BE2C (cell line): ENCODE data around the gene TMEM231.

Source experiments
- DNase-seq: peaks from one replicate; pipeline ENCODE4 v3.0.0-alpha.2; 2020
- H3K27me3 ChIP-seq: fragments of 250-450 bp; sonication (Bioruptor Pico); 2 replicates; pipeline ENCODE4 v1.5.1; 2020; ENCODE audit warnings: mild to moderate bottlenecking
- H3K36me3 ChIP-seq: fragments of 250-450 bp; sonication (Bioruptor Pico); 2 replicates; pipeline ENCODE4 v1.5.1; 2020; ENCODE audit warnings: mild to moderate bottlenecking
- H3K4me1 ChIP-seq: fragments of 250-450 bp; sonication (Bioruptor Pico); 2 replicates; pipeline ENCODE4 v1.5.1; 2020
- H3K4me3 ChIP-seq: 2 replicates; pipeline ENCODE4 v1.5.1; 2011; ENCODE audit warnings: low read depth, low read length
- H3K9me3 ChIP-seq: fragments of 250-450 bp; sonication (Bioruptor Pico); 2 replicates; pipeline ENCODE4 v1.5.1; 2020
- TF ChIP-seq, protein P1 (sequence below): IDR thresholded peaks from 2 replicates; pipeline ENCODE4 v1.5.1; 2012; ENCODE audit warnings: mild to moderate bottlenecking, low read depth, low read length

Gene TMEM231

GRCh38 chr16:75532791-75533190 lies 23.3 kb downstream of the TMEM231 start:
- TF ChIP-seq, protein P1, sequence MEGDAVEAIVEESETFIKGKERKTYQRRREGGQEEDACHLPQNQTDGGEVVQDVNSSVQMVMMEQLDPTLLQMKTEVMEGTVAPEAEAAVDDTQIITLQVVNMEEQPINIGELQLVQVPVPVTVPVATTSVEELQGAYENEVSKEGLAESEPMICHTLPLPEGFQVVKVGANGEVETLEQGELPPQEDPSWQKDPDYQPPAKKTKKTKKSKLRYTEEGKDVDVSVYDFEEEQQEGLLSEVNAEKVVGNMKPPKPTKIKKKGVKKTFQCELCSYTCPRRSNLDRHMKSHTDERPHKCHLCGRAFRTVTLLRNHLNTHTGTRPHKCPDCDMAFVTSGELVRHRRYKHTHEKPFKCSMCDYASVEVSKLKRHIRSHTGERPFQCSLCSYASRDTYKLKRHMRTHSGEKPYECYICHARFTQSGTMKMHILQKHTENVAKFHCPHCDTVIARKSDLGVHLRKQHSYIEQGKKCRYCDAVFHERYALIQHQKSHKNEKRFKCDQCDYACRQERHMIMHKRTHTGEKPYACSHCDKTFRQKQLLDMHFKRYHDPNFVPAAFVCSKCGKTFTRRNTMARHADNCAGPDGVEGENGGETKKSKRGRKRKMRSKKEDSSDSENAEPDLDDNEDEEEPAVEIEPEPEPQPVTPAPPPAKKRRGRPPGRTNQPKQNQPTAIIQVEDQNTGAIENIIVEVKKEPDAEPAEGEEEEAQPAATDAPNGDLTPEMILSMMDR, result no peak
- no peaks in the 10 kb centered on the region for H3K9me3 ChIP-seq
- no peaks in the 10 kb centered on the region for H3K27me3 ChIP-seq
- DNase-seq, result no peak
- no peaks in the 10 kb centered on the region for H3K4me1 ChIP-seq
- no peak overlapping the region for H3K4me3 ChIP-seq
- H3K36me3 ChIP-seq, result no peaks in the 10 kb centered on the region

DNA sequence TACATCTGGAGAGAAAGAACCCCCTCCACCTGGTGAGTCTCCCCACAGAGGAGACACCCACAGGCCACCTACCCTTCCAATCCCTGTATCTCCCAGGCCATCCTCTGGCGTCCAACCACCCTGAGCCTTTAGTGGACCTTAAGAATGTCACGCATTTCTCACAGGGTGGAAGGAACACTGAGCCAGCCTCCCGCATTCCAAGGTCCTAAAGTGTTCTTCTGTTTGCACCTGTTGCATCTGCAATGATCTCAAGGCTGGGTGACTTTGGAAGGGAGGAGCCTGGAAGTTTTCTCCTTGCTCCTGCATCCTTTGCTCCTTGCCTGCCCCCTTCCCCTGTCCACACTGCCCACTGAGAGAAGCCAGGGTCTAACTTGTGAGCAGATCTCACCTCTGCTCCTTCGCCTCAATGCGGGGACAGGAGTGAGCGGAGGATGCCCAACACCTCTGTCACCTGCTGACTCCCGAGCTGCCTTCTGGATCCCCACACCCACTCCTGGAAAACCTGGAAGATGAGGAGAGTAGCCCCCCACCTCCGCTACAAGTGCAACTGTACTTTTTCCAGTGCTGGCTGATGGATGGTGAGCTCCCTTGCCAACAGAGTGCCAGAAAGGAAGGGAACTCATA lies 23.8 kb downstream of the TMEM231 start:
- H3K4me3 ChIP-seq, result no peak overlapping the region
- DNase-seq, result no peak
- no peaks in the 10 kb centered on the region for H3K9me3 ChIP-seq
- TF ChIP-seq, protein P1, result no peak
- H3K36me3 ChIP-seq, result no peaks in the 10 kb centered on the region
- no peaks in the 10 kb centered on the region for H3K27me3 ChIP-seq
- no peaks in the 10 kb centered on the region for H3K4me1 ChIP-seq

GRCh38 chr16:75529959-75530358 lies 26.1 kb downstream of the TMEM231 start:
- Histone ChIP-seq H3K4me3 (no peak overlapping the region), H3K36me3 (no peaks in the 10 kb centered on the region), H3K9me3 (no peaks in the 10 kb centered on the region), H3K27me3 (no peaks in the 10 kb centered on the region), H3K4me1 (no peaks in the 10 kb centered on the region)
- TF ChIP-seq, protein P1, result no peak
- DNase-seq, result no peak

DNA sequence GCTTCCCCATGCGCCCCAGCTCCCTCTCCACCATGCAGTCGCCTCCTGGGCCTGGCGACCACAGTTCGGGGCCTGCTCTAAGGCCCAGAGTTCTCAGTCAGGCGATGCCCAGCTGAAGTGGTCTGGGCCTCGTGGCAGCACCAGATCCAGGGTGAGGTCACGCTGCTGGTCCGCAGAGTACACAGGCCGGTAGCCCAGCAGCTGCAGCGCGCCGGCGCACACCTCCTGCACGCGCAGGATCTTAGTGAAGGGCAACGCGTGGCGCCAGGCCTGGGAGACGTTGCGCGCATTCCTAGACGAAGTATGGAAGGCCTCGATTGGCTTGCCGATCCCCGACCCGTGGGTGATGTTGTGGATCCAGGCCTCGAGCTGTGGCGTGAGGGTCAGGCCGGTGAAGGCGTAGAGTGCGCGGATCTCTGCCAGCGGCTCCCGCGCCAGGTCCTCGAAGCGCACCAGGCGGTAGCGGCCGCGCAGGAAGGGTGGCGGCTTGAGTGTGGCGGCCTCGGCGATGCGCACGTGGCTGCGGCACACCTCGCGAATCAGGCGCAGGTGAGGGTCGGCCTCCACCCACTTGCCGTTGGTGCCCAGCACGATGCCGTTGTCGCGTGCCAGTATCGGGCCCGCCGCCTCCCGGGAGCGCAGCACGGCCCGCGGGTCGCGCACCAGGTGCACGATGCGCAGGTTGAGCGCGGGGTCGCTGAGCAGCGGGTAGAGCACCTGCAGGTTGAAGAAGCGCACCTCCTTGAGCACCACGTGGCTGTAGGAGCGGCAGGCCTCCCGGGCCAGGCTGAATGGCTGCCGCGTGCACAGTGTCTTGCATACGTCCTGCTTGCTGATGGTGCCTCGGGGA lies 26.8 kb downstream of the TMEM231 start:
- no peak for DNase-seq
- Histone ChIP-seq H3K9me3 (no peaks in the 10 kb centered on the region), H3K27me3 (no peaks in the 10 kb centered on the region), H3K4me1 (no peaks in the 10 kb centered on the region), H3K4me3 (no peak overlapping the region), H3K36me3 (no peaks in the 10 kb centered on the region)
- TF ChIP-seq, protein P1, result no peak

- no peak overlapping the region for H3K4me3 ChIP-seq
- H3K27me3 ChIP-seq, result no peaks in the 10 kb centered on the region
- no peak for DNase-seq
- H3K36me3 ChIP-seq, result no peaks in the 10 kb centered on the region
- TF ChIP-seq, protein P1, result no peak
- no peaks in the 10 kb centered on the region for H3K4me1 ChIP-seq
- H3K9me3 ChIP-seq, result no peaks in the 10 kb centered on the region
These were observed 28.2 kb downstream of the TMEM231 start for GRCh38 chr16:75527825-75528299.
